SU-DHL-6 (cell line): Measurements from ENCODE around the gene ECHDC1.

ENCODE experiments used
- CTCF ChIP-seq: fragments of 200-600 bp; sonication (generic); IDR thresholded peaks from one replicate; pipeline ENCODE4 v1.5.1; 2017; ENCODE audit warnings: antibody characterized with exemption, mild to moderate bottlenecking, low read length, moderate library complexity; ENCODE audit not compliant: insufficient read depth, poor library complexity, severe bottlenecking
- EZH2phosphoT487 ChIP-seq: fragments of 200-600 bp; sonication (generic), shearing (Covaris generic); conservative IDR thresholded peaks from 2 replicates; pipeline ENCODE4 v1.6.1; 2018; ENCODE audit warnings: mild to moderate bottlenecking, antibody characterized with exemption, low read length, moderate library complexity, mixed read lengths

DNA sequence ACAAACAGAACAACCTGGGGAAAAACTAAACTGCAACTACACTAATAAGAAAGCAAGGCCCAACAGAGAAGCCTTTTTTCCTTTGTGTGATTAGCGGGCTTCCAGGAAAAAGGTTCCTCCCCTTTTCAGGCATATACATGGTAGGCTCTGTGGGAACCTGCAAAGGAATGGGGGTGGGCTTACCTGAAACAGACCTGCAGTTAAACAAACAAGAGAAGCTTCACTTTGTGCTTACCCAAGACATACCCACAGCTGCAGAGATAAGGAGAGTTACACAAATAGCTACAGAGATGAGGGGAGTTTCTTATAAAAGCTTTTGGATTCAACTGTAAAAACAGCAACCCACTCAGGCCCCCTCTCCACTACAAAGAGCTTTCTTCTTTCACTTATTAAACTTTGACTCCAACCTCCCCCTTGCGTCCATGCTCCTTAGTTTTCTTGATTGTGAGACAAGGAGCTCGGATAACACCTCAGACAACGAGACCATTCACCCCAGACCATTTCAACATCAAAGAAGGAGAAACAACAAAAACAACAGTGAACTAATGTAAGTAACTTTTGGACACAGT, 45.8 kb downstream of the ECHDC1 start:
- no peak for TF ChIP-seq CTCF
- TF ChIP-seq EZH2phosphoT487: no peak
